Heart left ventricle (tissue), 13 donors: ENCODE data around the gene CRB1.

Source experiments
- CTCF ChIP-seq, 12 donors: fragments of 200-600 bp; sonication (generic) in 4 of 12; IDR thresholded peaks; one replicate each; pipeline versions ENCODE4 v1.5.0 to v1.8.0; 2018 to 2022; ENCODE audit warnings: antibody characterized with exemption in 12 of 12, mild to moderate bottlenecking in 5 of 12
- POLR2A ChIP-seq, 2 donors: fragments of 450-650 bp; IDR thresholded peaks; one replicate each; pipeline ENCODE4 v1.6.1; 2017; ENCODE audit warnings: antibody characterized with exemption in 2 of 2, mild to moderate bottlenecking in 2 of 2, moderate library complexity in 2 of 2
- donor health status: ischemic (EF 13 %, LVEDD 7.1; RV severe dilation, severe dysfunction).
- donor health status: DM: no; HTN: yes; CAD: no.
- donor health status: DM: no; HTN: no; CAD: no.
- donor health status: ischemic (EF 25% LVEDD 6.9; RV normal size, moderate dysfunction).
- donor health status: ischemic (EF 25% LVEDD 5.7; RV mildly dilated, moderate dysfunction).
- donor health status: ischemic (EF 35%, LVEDD 5.7; RV mildly dilated, moderate dysfunction).
- donor health status: nonischemic (EF 11% LVEDD 7.7; RV severe dilation, severe dysfunction).
- donor health status: DM: yes; HTN: yes; CAD: no.
- donor health status: PGD.
- donor health status: ischemic (EF 29% LVEDD 5.4; RV normal size, mild dysfunction).
- donor health status: nonischemic (EF 23%, LVEDD 6.1; RV moderate dilation, normal function).

- TF ChIP-seq POLR2A (IDR thresholded peaks at IDR 0.05) (no peak), CTCF (IDR thresholded peaks at IDR 0.05) (no peak)
These were observed 71.3 kb downstream of the CRB1 start for GRCh38 chr1:197339106-197340060.
